Measurements from ENCODE around the gene GMEB2.
A peak's percentile ranks its signal among the peaks of the same experiment; 100 is the strongest.
"Not testable (repeated sequence)": the region's sequence is repeated elsewhere in the genome, so short reads cannot be mapped to it uniquely, and the experiment has no call there.

Gene GMEB2

GRCh38 chr20:63656451-63656850 is 29.6 kb upstream of the GMEB2 start:
- no peak for DNase-seq

GRCh38 chr20:63655249-63655648 is 28.3 kb upstream of the GMEB2 start:
- no peak for DNase-seq

GRCh38 chr20:63653974-63654668 is 27.2 kb upstream of the GMEB2 start:
- DNase-seq = no peak

GRCh38 chr20:63653041-63653973 is 26.4 kb upstream of the GMEB2 start, which contains the start of gene STMN3:
Gene STMN3 (minus strand): TSS chr20:63653424. CDS start chr20:63653345, 79 bp downstream.
- DNase-seq = peak; percentile 57

GRCh38 chr20:63652192-63652980 is 25.5 kb upstream of the GMEB2 start:
- no peak for DNase-seq

- no peak for DNase-seq
These were observed 25.0 kb upstream of the GMEB2 start for GRCh38 chr20:63651942-63652191.

GRCh38 chr20:63650486-63650885 is 23.6 kb upstream of the GMEB2 start:
- not testable (repeated sequence) for DNase-seq

- no peak for DNase-seq
These were observed 22.1 kb upstream of the GMEB2 start for GRCh38 chr20:63648895-63649589.

- DNase-seq = no peak
These were observed 21.3 kb upstream of the GMEB2 start for GRCh38 chr20:63648190-63648589.

GRCh38 chr20:63645218-63645617 is 18.3 kb upstream of the GMEB2 start:
- no peak for DNase-seq

- DNase-seq = no peak
These were observed 17.0 kb upstream of the GMEB2 start for GRCh38 chr20:63643946-63644345.

- DNase-seq = no peak
These were observed 16.6 kb upstream of the GMEB2 start for GRCh38 chr20:63643499-63643898.

- DNase-seq = no peak
These were observed 15.8 kb upstream of the GMEB2 start for GRCh38 chr20:63642527-63643247.

- DNase-seq = peak; percentile 96
These were observed 15.1 kb upstream of the GMEB2 start for GRCh38 chr20:63641792-63642523.

- peak; percentile 65 for DNase-seq
These were observed 14.4 kb upstream of the GMEB2 start for GRCh38 chr20:63641146-63641791.

GRCh38 chr20:63640686-63641085 is 13.8 kb upstream of the GMEB2 start:
- not testable (repeated sequence) for DNase-seq

GRCh38 chr20:63640086-63640485 is 13.2 kb upstream of the GMEB2 start:
- no peak for DNase-seq

GRCh38 chr20:63639093-63639975 is 12.4 kb upstream of the GMEB2 start:
- DNase-seq = peak; percentile 85

- no peak for DNase-seq
These were observed 10.1 kb upstream of the GMEB2 start for GRCh38 chr20:63636752-63637628.
